ENCODE results near the gene DYTN.

- TF ChIP-seq POLR2A (IDR thresholded peaks at IDR 0.05) = no peak
- TF ChIP-seq CTCF (IDR thresholded peaks at IDR 0.05) = no peak
Observed at GRCh38 chr2:206692971-206693370, 25.2 kb downstream of the DYTN start.
